Panc1 (cell line): Measurements from ENCODE around the gene MOBP. TPM values are rescaled to one million over a fixed set of nuclear protein-coding genes. Genes with fewer than 3 reads are reported as not detected.

Experiments used
- ATAC-seq: fragments of 200-7000 bp; cut with Tn5 transposase; 2 replicates; pipeline ENCODE4 v1.9.1; 2020; ENCODE audit warnings: mild to moderate bottlenecking, moderate library complexity
- BruUV-seq: library from RNA; stranded (reverse); fragments of 400-500 nt; replicated peaks from 2 replicates; lab custom pipeline; 2021; lab: Mats Ljungman, UMichigan
- CTCF ChIA-PET: fragments of 300-600 bp; sonication (Branson Sonifier 250); formaldehyde crosslinking; loops from one replicate; lab custom pipeline; 2022; ENCODE audit warnings: antibody characterized with exemption; lab: Charles Lee
- POLR2A ChIA-PET: fragments of 300-600 bp; sonication (Branson Sonifier 250); formaldehyde crosslinking; loops from one replicate; lab custom pipeline; 2022; ENCODE audit warnings: antibody characterized with exemption; lab: Charles Lee
- DNase-seq: peaks from one replicate; pipeline ENCODE4 v3.0.0-alpha.2; 2010; ENCODE audit warnings: low read depth, low spot score
- H3K27ac ChIP-seq: 2 replicates; pipeline ENCODE4 v1.5.1; 2011; ENCODE audit warnings: mild to moderate bottlenecking, low read length, inconsistent platforms
- H3K27me3 ChIP-seq: fragments of 200-500 bp; sonication (Bioruptor generic); 2 replicates; pipeline ENCODE4 v1.6.0; 2014; ENCODE audit warnings: low read length, inconsistent platforms; ENCODE audit not compliant: control insufficient read depth, insufficient read depth
- H3K36me3 ChIP-seq: fragments of 200-500 bp; sonication (Bioruptor generic); 2 replicates; pipeline ENCODE4 v1.5.1; 2014; ENCODE audit warnings: inconsistent platforms, mild to moderate bottlenecking, low read length, moderate library complexity; ENCODE audit not compliant: control insufficient read depth, insufficient read depth
- H3K4me1 ChIP-seq: 2 replicates; pipeline ENCODE4 v1.5.1; 2011; ENCODE audit warnings: inconsistent platforms, mild to moderate bottlenecking, low read length, moderate library complexity; ENCODE audit not compliant: control insufficient read depth, insufficient read depth
- H3K4me3 ChIP-seq, 2 experiments: 2 replicates each; pipeline ENCODE4 v1.5.1; 2011 to 2012; ENCODE audit warnings: low read depth in 2 of 2, low read length in 2 of 2, mild to moderate bottlenecking in 2 of 2, inconsistent platforms in 1 of 2, moderate library complexity in 1 of 2
- H3K9me3 ChIP-seq: fragments of 200-500 bp; sonication (Bioruptor generic); 2 replicates; pipeline ENCODE4 v1.5.1; 2014; ENCODE audit warnings: low read depth, mild to moderate bottlenecking, inconsistent platforms, low read length, moderate library complexity; ENCODE audit not compliant: control insufficient read depth, insufficient read depth
- CTCF ChIP-seq: fragments of 450-650 bp; IDR thresholded peaks from 2 replicates; pipeline ENCODE4 v1.5.1; 2017; ENCODE audit warnings: mild to moderate bottlenecking
- POLR2AphosphoS5 ChIP-seq: IDR thresholded peaks from 2 replicates; pipeline ENCODE4 v1.6.1; 2012; ENCODE audit warnings: mild to moderate bottlenecking, low read depth, low read length, moderate library complexity
- REST ChIP-seq, 2 experiments: IDR thresholded peaks; 2 replicates each; pipeline ENCODE4 v1.6.1; 2011 to 2012; ENCODE audit warnings: low read depth in 2 of 2, control low read depth in 1 of 2, low read length in 1 of 2, mild to moderate bottlenecking in 1 of 2, moderate library complexity in 1 of 2; ENCODE audit not compliant: insufficient read depth in 1 of 2
- SIN3A ChIP-seq: IDR thresholded peaks from 2 replicates; pipeline ENCODE4 v1.6.1; 2012; ENCODE audit warnings: low read depth, mild to moderate bottlenecking, low read length, moderate library complexity, borderline replicate concordance; ENCODE audit not compliant: insufficient read depth
- TCF7L2 ChIP-seq: IDR thresholded peaks from 2 replicates; pipeline ENCODE4 v1.6.1; 2011; ENCODE audit warnings: mild to moderate bottlenecking, low read depth, low read length, inconsistent platforms
- in situ Hi-C: cut with HindIII; loops from 2 replicates; pipeline ENCODE4 v1.10.0; 2016; ENCODE audit warnings: low sequenced_read_pairs, low pct_unique_long_range_greater_than_20kb
- intact Hi-C: fragments of 100-400 bp; cut with micrococcal nuclease; formaldehyde crosslinking; loops from one replicate; pipeline ENCODE4 v1.10.0; 2022; ENCODE audit not compliant: unreplicated experiment
- total RNA-seq: library from RNA; stranded (reverse); gene quantifications from one replicate; pipeline ENCODE4 v1.2.1, GENCODE V29; 2021; ENCODE audit not compliant: unreplicated experiment

The MOBP gene
- total RNA-seq, 1 experiment from 2014 or later = not detected

- H3K36me3 ChIP-seq = no peaks in the 10 kb centered on the region
- in situ Hi-C loops (no loop called here), intact Hi-C loops (no loop called here)
- TF ChIP-seq POLR2AphosphoS5 (no peak), REST (IDR thresholded peaks at IDR 0.05; ENCODE audit: insufficient read depth in 1 of 2, low read depth in 2 of 2, low read length in 1 of 2) (no peak), SIN3A (no peak), TCF7L2 (no peak), CTCF (no peak)
- H3K4me1 ChIP-seq = no peaks in the 10 kb centered on the region
- H3K27me3 ChIP-seq = no peaks in the 10 kb centered on the region
- no peak overlapping the region for H3K27ac ChIP-seq
- CTCF ChIA-PET = no interaction called here
- DNase-seq = no peak
- no peaks in the 10 kb centered on the region for H3K9me3 ChIP-seq
- POLR2A ChIA-PET = no interaction called here
- no peak for ATAC-seq
- BruUV-seq = no TSS peak
- H3K4me3 ChIP-seq = no peak overlapping the region
Measured at GRCh38 chr3:39515681-39516441, 48.4 kb downstream of the MOBP start.

GRCh38 chr3:39519103-39519502, 51.6 kb downstream of the MOBP start:
- H3K27ac ChIP-seq = no peak overlapping the region
- no TSS peak for BruUV-seq
- no peaks in the 10 kb centered on the region for H3K27me3 ChIP-seq
- H3K9me3 ChIP-seq = 0 out of 2 replicates have a peak, but pooled peaks cover 2% of the 10 kb centered on the region
- DNase-seq = no peak
- no peak overlapping the region for H3K4me3 ChIP-seq
- ChIA-PET POLR2A (no interaction called here), CTCF (no interaction called here)
- in situ Hi-C loops = no loop called here
- intact Hi-C loops = no loop called here
- ATAC-seq = no peak
- no peaks in the 10 kb centered on the region for H3K4me1 ChIP-seq
- TF ChIP-seq CTCF = no peak
- TF ChIP-seq TCF7L2 = no peak
- no peak for TF ChIP-seq SIN3A
- no peak for TF ChIP-seq POLR2AphosphoS5
- TF ChIP-seq REST (IDR thresholded peaks at IDR 0.05; ENCODE audit: insufficient read depth in 1 of 2, low read depth in 2 of 2, low read length in 1 of 2) = no peak
- H3K36me3 ChIP-seq = no peaks in the 10 kb centered on the region
